ENCODE results near the gene TAF15. TPM values are rescaled to one million over a fixed set of nuclear protein-coding genes. Genes with fewer than 3 reads are reported as not detected.
A peak's percentile ranks its signal among the peaks of the same experiment; 100 is the strongest.

TAF15 gene
- total RNA-seq, 2 donors from 2014 or later, result 310 to 312 TPM

GRCh38 chr17:35875072-35875799, 66.0 kb downstream of the TAF15 start:
- peaks cover 45% of the 10 kb centered on the region for H3K4me1 Mint-ChIP-seq (ENCODE audit: low read depth)
- peaks cover 6 to 7% of the 10 kb centered on the region in 2 donors for H3K36me3 Mint-ChIP-seq (ENCODE audit: insufficient read depth in 2 of 2)
- H3K27me3 Mint-ChIP-seq (ENCODE audit: low read depth), result no peaks in the 10 kb centered on the region
- peak overlapping the region; percentile 12 for H3K27ac Mint-ChIP-seq
- no peaks in the 10 kb centered on the region for H3K9me3 Mint-ChIP-seq
- ATAC-seq (replicated peaks in 1 of 2) (no peak), DNase-seq (no peak)
- peak overlapping the region; percentile 13 to 61 for H3K4me3 Mint-ChIP-seq

GRCh38 chr17:35875800-35876139, 66.5 kb downstream of the TAF15 start:
- ATAC-seq (replicated peaks in 1 of 2) (no peak), DNase-seq (no peak)
- H3K4me3 Mint-ChIP-seq, result peak overlapping the region; percentile 13 to 61
- no peaks in the 10 kb centered on the region for H3K27me3 Mint-ChIP-seq (ENCODE audit: low read depth)
- peak overlapping the region; percentile 12 for H3K27ac Mint-ChIP-seq
- peaks cover 51% of the 10 kb centered on the region for H3K4me1 Mint-ChIP-seq (ENCODE audit: low read depth)
- H3K9me3 Mint-ChIP-seq, result no peaks in the 10 kb centered on the region
- peaks cover 6 to 7% of the 10 kb centered on the region in 2 donors for H3K36me3 Mint-ChIP-seq (ENCODE audit: insufficient read depth in 2 of 2)

GRCh38 chr17:35876534-35876933, 67.2 kb downstream of the TAF15 start:
- Mint-ChIP-seq H3K27ac (peak overlapping the region; percentile 7), H3K36me3 (ENCODE audit: insufficient read depth in 2 of 2) (peaks cover 6 to 7% of the 10 kb centered on the region in 2 donors), H3K9me3 (no peaks in the 10 kb centered on the region), H3K4me3 (peak overlapping the region; percentile 53 to 61), H3K4me1 (ENCODE audit: low read depth) (peaks cover 51% of the 10 kb centered on the region), H3K27me3 (ENCODE audit: low read depth) (no peaks in the 10 kb centered on the region)
- ATAC-seq (replicated peaks in 1 of 2) (no peak), DNase-seq (no peak)

- ATAC-seq (replicated peaks in 1 of 2) (no peak), DNase-seq (no peak)
- H3K4me3 Mint-ChIP-seq, result peak overlapping the region; percentile 61 to 76
- peak overlapping the region; percentile 9 for H3K27ac Mint-ChIP-seq
- no peaks in the 10 kb centered on the region for H3K27me3 Mint-ChIP-seq (ENCODE audit: low read depth)
- peaks cover 6 to 7% of the 10 kb centered on the region in 2 donors for H3K36me3 Mint-ChIP-seq (ENCODE audit: insufficient read depth in 2 of 2)
- H3K9me3 Mint-ChIP-seq, result no peaks in the 10 kb centered on the region
- peaks cover 51% of the 10 kb centered on the region for H3K4me1 Mint-ChIP-seq (ENCODE audit: low read depth)
These were observed 68.2 kb downstream of the TAF15 start for GRCh38 chr17:35877345-35878029.

- H3K4me1 Mint-ChIP-seq (ENCODE audit: low read depth), result peaks cover 51% of the 10 kb centered on the region
- H3K27ac Mint-ChIP-seq, result peak overlapping the region; percentile 29
- H3K9me3 Mint-ChIP-seq, result no peaks in the 10 kb centered on the region
These were observed 69.1 kb downstream of the TAF15 start for GRCh38 chr17:35878361-35878760.

GRCh38 chr17:35879773-35880654, 70.7 kb downstream of the TAF15 start, which contains the start of gene CCL5:
Gene CCL5, minus strand, starts transcription at chr17:35880360.
- H3K27me3 Mint-ChIP-seq (ENCODE audit: low read depth), result no peaks in the 10 kb centered on the region
- H3K36me3 Mint-ChIP-seq (ENCODE audit: insufficient read depth in 2 of 2), result peaks cover 4 to 7% of the 10 kb centered on the region in 2 donors
- peak within 1 kb of the TSS; percentile 97 for H3K27ac Mint-ChIP-seq
- ATAC-seq (replicated peaks in 1 of 2) (peak; percentile 91 to 95), DNase-seq (peak; percentile 60 to 69)
- no peaks in the 10 kb centered on the region for H3K9me3 Mint-ChIP-seq
- H3K4me1 Mint-ChIP-seq (ENCODE audit: low read depth), result peaks cover 49% of the 10 kb centered on the region
- peak within 1 kb of the TSS; percentile 76 to 89 for H3K4me3 Mint-ChIP-seq

More at GRCh38 chr17:35878361-35878760, 69.1 kb downstream of the TAF15 start:
- peaks cover 6 to 7% of the 10 kb centered on the region in 2 donors for H3K36me3 Mint-ChIP-seq (ENCODE audit: insufficient read depth in 2 of 2)
- no peak for DNase-seq
- peak overlapping the region; percentile 76 to 89 for H3K4me3 Mint-ChIP-seq
- ATAC-seq (replicated peaks in 1 of 2), result no peak
- no peaks in the 10 kb centered on the region for H3K27me3 Mint-ChIP-seq (ENCODE audit: low read depth)

GRCh38 chr17:35889241-35889640, 80.0 kb downstream of the TAF15 start:
- peak; percentile 39 to 40 for DNase-seq
- no peak overlapping the region for H3K27ac Mint-ChIP-seq
- no peaks in the 10 kb centered on the region for H3K27me3 Mint-ChIP-seq (ENCODE audit: low read depth)
- no peaks in the 10 kb centered on the region for H3K9me3 Mint-ChIP-seq
- H3K4me3 Mint-ChIP-seq, result peak overlapping the region; percentile 32 to 34
- H3K4me1 Mint-ChIP-seq (ENCODE audit: low read depth), result peaks cover 52% of the 10 kb centered on the region
- H3K36me3 Mint-ChIP-seq (ENCODE audit: insufficient read depth in 2 of 2), result no peaks in the 10 kb centered on the region
- peak; percentile 70 to 73 for ATAC-seq (replicated peaks in 1 of 2)

DNA sequence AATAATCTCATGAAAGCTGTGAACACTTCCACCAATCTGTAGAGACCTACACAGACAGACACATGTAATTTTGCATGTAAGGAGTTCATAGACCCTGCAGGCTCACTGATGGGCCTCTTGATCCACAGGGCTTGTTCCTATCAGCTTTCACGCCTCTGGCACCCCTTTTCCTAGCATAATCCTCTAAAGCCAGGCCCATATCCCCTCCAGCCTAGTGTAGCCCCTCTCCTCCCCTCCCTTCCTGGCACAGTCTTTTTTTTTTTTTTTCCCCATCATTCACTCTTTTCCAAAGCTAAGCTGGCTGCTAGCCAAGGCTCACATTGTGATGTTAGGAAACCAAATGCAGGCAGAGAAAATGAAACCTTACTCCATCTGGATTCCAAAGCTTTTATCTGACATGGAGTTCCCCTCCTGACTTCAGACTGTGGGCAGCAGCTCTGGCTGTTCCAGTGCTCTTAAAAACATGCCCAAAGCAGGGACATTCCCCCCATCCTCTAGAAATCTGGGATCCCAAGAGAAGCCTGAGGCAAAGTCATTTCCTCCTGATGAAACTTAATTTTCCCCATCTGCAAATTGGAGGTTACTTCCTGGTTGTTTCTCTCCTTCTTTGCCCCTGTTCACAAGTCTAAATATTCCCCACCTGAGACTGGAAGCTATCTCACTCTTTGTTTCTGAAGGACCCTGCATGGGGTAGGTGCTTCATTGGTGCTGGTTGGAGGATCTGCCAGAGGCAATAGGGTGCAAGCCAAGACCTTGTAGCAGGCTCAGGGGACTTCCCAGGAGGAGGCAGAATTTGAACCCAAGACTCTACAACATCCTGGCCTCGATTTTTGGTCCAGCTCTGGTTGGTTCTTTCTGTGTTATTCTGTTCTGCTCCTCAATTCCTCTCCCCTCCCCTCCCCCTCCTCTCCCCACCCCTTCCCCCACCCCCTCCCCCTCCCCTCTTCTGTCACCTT, 80.8 kb downstream of the TAF15 start:
- peaks cover 52% of the 10 kb centered on the region for H3K4me1 Mint-ChIP-seq (ENCODE audit: low read depth)
- H3K27ac Mint-ChIP-seq, result no peak overlapping the region
- no peaks in the 10 kb centered on the region for H3K36me3 Mint-ChIP-seq (ENCODE audit: insufficient read depth in 2 of 2)
- H3K9me3 Mint-ChIP-seq, result no peaks in the 10 kb centered on the region
- ATAC-seq (replicated peaks in 1 of 2), result no peak
- H3K27me3 Mint-ChIP-seq (ENCODE audit: low read depth), result no peaks in the 10 kb centered on the region
- DNase-seq, result no peak
- peak overlapping the region; percentile 18 to 68 for H3K4me3 Mint-ChIP-seq

DNA sequence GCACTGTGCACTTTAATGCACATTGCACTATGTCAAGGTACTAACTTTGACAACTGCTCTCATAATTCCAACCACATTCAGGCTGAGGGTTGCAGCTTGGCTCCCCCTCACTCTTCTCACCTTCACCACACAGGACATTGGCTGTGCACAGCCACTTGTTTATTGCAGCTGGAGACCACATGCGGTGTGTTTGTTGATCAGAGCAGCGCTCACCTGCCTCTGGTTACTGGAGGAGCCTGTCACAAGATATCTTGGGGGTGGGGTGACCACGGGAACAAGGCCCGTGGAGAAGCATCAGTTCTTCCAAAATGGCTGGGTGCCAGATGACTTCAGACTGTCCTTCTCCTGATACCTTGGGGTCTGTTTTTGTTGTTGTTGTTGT, 81.5 kb downstream of the TAF15 start:
- H3K4me3 Mint-ChIP-seq, result peak overlapping the region; percentile 13 to 68
- no peaks in the 10 kb centered on the region for H3K36me3 Mint-ChIP-seq (ENCODE audit: insufficient read depth in 2 of 2)
- no peaks in the 10 kb centered on the region for H3K27me3 Mint-ChIP-seq (ENCODE audit: low read depth)
- ATAC-seq (replicated peaks in 1 of 2) (peak; percentile 59 to 70), DNase-seq (peak; percentile 49 to 60)
- no peaks in the 10 kb centered on the region for H3K9me3 Mint-ChIP-seq
- no peak overlapping the region for H3K27ac Mint-ChIP-seq
- H3K4me1 Mint-ChIP-seq (ENCODE audit: low read depth), result peaks cover 59% of the 10 kb centered on the region

- H3K27me3 Mint-ChIP-seq (ENCODE audit: low read depth), result no peaks in the 10 kb centered on the region
- peak overlapping the region in 1 of 2 donors; percentile 68 for H3K4me3 Mint-ChIP-seq
- ATAC-seq (replicated peaks in 1 of 2) (peak in 1 of 2 donors; percentile 4), DNase-seq (no peak)
- peaks cover 64% of the 10 kb centered on the region for H3K4me1 Mint-ChIP-seq (ENCODE audit: low read depth)
- H3K9me3 Mint-ChIP-seq, result no peaks in the 10 kb centered on the region
- no peak overlapping the region for H3K27ac Mint-ChIP-seq
- no peaks in the 10 kb centered on the region for H3K36me3 Mint-ChIP-seq (ENCODE audit: insufficient read depth in 2 of 2)
These were observed 82.0 kb downstream of the TAF15 start for GRCh38 chr17:35891269-35891668.

DNA sequence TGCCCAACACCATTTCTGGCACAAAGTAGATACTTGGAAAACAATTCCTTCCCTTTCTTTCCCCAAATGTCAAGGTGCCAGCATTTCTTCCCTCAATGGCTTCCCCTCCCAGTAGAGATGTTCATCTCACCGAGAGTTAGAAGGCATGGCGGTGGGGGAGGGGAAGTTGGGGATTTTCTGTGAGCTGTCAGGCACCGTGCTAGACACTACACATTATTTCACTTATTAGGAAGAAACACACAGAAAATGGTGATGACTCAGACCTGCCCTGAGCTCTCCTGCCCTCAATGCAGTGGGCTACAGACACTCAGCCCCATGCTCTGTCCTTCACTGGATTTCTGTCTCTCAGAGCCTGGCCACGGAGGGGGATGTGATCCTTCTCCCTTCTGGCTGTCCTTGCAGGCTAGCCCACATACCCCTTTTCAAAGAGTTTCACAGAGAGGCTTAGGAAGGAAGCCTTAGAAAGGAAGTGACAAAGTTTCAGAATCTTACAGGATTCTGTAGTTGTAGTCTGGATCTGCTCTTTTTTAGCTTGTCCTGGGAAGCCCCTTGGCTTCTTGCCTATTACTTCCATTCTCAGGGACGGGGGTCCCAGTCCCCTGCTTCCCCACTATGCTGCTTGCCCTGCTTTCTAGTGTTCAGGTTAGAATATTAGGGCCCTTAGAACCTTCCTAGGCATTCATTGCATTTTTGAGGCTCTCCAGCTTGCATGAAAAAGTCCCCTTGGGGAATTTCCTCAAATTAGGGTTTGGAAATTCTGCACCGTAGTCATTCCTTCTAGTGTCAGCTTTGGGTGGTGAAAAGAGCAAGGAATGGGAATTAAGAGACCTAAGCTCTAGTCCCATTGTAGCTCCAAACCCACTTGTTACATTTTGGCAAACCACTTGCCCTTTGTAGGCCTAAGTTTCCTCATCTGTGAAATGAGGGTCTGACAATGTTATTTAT, 83.1 kb downstream of the TAF15 start:
- no peaks in the 10 kb centered on the region for H3K9me3 Mint-ChIP-seq
- peak overlapping the region; percentile 66 to 71 for H3K4me3 Mint-ChIP-seq
- DNase-seq (peak; percentile 49 to 60), ATAC-seq (replicated peaks in 1 of 2) (peak; percentile 44)
- H3K27ac Mint-ChIP-seq, result peak overlapping the region; percentile 54
- H3K4me1 Mint-ChIP-seq (ENCODE audit: low read depth), result peaks cover 70% of the 10 kb centered on the region
- H3K36me3 Mint-ChIP-seq (ENCODE audit: insufficient read depth in 2 of 2), result no peaks in the 10 kb centered on the region
- no peaks in the 10 kb centered on the region for H3K27me3 Mint-ChIP-seq (ENCODE audit: low read depth)

Measured in activated T-cell treated with anti-CD3 and anti-CD28 coated beads, Interleukin-2, amount 50 U/mL, for 72 hours (primary cell).